Posterior cingulate gyrus (tissue), 11 donors: Measurements from ENCODE around the gene SMPD3.
A peak's percentile ranks its signal among the peaks of the same experiment; 100 is the strongest.

Experiments
- DNase-seq, 10 donors: peaks; one replicate each; pipeline versions ENCODE4 v3.0.0 to v3.0.0-alpha.2; 2020 to 2021; ENCODE audit warnings: mixed read lengths in 3 of 10
- intact Hi-C: fragments of 100-400 bp; cut with DNase I; formaldehyde crosslinking; loops from one replicate; pipeline ENCODE4 v1.15.1; 2023

The SMPD3 gene

GRCh38 chr16:68388124-68388523 lies 60.2 kb downstream of the SMPD3 start:
- peak in 3 of 10 donors; percentile 45 to 72 (median 62) for DNase-seq
- intact Hi-C loops: no loop called here

GRCh38 chr16:68387301-68387700 lies 61.0 kb downstream of the SMPD3 start:
- intact Hi-C loops: no loop called here
- peak in 3 of 10 donors; percentile 52 to 64 (median 60) for DNase-seq

GRCh38 chr16:68386628-68387027 lies 61.7 kb downstream of the SMPD3 start:
- peak in 3 of 10 donors; percentile 47 to 62 (median 62) for DNase-seq
- intact Hi-C loops: no loop called here

- intact Hi-C loops: no loop called here
- peak in 1 of 10 donors; percentile 5 for DNase-seq
These were observed 62.9 kb downstream of the SMPD3 start for GRCh38 chr16:68385371-68385770.

- DNase-seq: peak in 2 of 10 donors; percentile 22 to 40
- intact Hi-C loops: no loop called here
These were observed 63.8 kb downstream of the SMPD3 start for GRCh38 chr16:68384288-68385161.

GRCh38 chr16:68383858-68384257 lies 64.5 kb downstream of the SMPD3 start:
- intact Hi-C loops: no loop called here
- DNase-seq: peak in 3 of 10 donors; percentile 20 to 52 (median 23)

- intact Hi-C loops: no loop called here
- peak in 3 of 10 donors; percentile 49 to 66 (median 56) for DNase-seq
These were observed 66.0 kb downstream of the SMPD3 start for GRCh38 chr16:68382296-68382718.

- intact Hi-C loops: no loop called here
These were observed 67.0 kb downstream of the SMPD3 start for GRCh38 chr16:68381363-68381724.

GRCh38 chr16:68380676-68381362 lies 67.5 kb downstream of the SMPD3 start:
- peak in 3 of 10 donors; percentile 54 to 69 (median 66) for DNase-seq
- intact Hi-C loops: no loop called here

More at GRCh38 chr16:68381363-68381724, 67.0 kb downstream of the SMPD3 start:
- DNase-seq: peak in 2 of 10 donors; percentile 10 to 14

GRCh38 chr16:68380348-68380670 lies 68.0 kb downstream of the SMPD3 start:
- peak in 3 of 10 donors; percentile 60 to 68 (median 66) for DNase-seq
- intact Hi-C loops: no loop called here

GRCh38 chr16:68379472-68380347 lies 68.6 kb downstream of the SMPD3 start:
- intact Hi-C loops: loop anchor here (10.0 kb wide), 1 partner anchor 125 kb away; no protein-coding TSS in a partner anchor
- DNase-seq: peak in 3 of 10 donors; percentile 60 to 73 (median 70)

GRCh38 chr16:68378436-68379415 lies 69.6 kb downstream of the SMPD3 start:
- intact Hi-C loops: loop anchor here (10.0 kb wide), 1 partner anchor 126 kb away; no protein-coding TSS in a partner anchor
- DNase-seq: peak in 4 of 10 donors; percentile 4 to 74 (median 42)

GRCh38 chr16:68377667-68378393 lies 70.5 kb downstream of the SMPD3 start:
- intact Hi-C loops: loop anchor here (10.0 kb wide), 1 partner anchor 127 kb away; no protein-coding TSS in a partner anchor

GRCh38 chr16:68377221-68377620 lies 71.1 kb downstream of the SMPD3 start:
- intact Hi-C loops: loop anchor here (10.0 kb wide), 1 partner anchor 128 kb away; no protein-coding TSS in a partner anchor
- DNase-seq: peak in 3 of 10 donors; percentile 47 to 60 (median 49)

More at GRCh38 chr16:68377667-68378393, 70.5 kb downstream of the SMPD3 start:
- DNase-seq: peak in 5 of 10 donors; percentile 53 to 92 (median 89)

- intact Hi-C loops: loop anchor here (10.0 kb wide), 1 partner anchor 128 kb away; no protein-coding TSS in a partner anchor
- DNase-seq: peak in 3 of 10 donors; percentile 45 to 77 (median 50)
These were observed 71.7 kb downstream of the SMPD3 start for GRCh38 chr16:68376590-68376989.

GRCh38 chr16:68375801-68376536 lies 72.3 kb downstream of the SMPD3 start:
- DNase-seq: peak in 3 of 10 donors; percentile 35 to 67 (median 58)
- intact Hi-C loops: loop anchor here (10.0 kb wide), 1 partner anchor 129 kb away; no protein-coding TSS in a partner anchor
